SHP77 (cell line): ENCODE results near the gene SOSTDC1.
"Not testable (repeated sequence)": the region's sequence is repeated elsewhere in the genome, so short reads cannot be mapped to it uniquely, and the experiment has no call there.

Source experiments
- DNase-seq, 2 experiments: peaks; one replicate each; lab custom pipeline; 2025; lab: John Stamatoyannopoulos, UW

The SOSTDC1 gene, protein sequence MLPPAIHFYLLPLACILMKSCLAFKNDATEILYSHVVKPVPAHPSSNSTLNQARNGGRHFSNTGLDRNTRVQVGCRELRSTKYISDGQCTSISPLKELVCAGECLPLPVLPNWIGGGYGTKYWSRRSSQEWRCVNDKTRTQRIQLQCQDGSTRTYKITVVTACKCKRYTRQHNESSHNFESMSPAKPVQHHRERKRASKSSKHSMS

DNA sequence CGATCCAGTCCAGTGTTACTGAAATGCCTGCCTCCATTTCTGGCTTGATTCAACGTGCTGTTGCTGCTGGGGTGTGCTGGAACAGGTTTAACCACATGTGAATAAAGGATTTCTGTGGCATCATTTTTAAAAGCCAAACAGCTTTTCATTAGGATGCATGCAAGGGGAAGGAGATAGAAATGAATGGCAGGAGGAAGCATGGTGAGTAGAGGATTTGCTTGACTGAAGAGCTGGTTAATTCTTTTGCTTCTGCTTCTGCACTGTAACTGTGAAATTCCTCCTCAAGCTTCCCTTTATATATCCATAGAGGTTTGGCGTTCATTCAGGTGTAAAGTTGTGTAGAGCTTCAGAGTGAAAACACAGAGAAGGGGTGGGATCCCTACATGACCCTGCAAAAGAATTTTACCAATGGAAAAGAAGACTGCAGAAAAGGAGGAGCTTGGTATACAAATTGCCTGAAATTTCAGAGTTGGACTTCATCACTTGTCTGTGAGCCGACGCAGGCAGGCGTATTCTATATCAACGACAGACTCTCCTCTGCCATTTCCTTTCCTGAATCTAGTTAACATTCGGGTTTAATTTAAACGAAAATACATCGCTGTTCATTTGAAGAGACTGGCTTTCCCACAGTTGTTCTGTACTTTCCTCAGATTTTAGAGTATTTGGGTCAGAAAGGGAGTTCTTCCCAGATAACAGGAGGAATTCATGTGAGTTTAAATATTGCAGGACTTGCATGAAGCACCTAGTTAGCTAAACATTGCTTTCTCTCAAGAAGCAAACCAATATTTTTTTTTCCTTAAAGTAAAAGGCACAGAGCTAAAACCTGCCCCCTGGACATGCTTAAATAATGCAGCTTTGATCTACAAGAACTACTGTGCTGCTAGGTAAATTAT lies at the start of gene SOSTDC1:
Gene SOSTDC1, minus strand, starts transcription at position 270 of the 893 bp plus-strand sequence. Its CDS starts 70 bp downstream, at position 200.
- no peak for DNase-seq

- no peak for DNase-seq
These were observed 49.2 kb upstream of the SOSTDC1 start for GRCh38 chr7:16514729-16515128.

- no peak for DNase-seq
These were observed 48.7 kb upstream of the SOSTDC1 start for GRCh38 chr7:16514271-16514670.

GRCh38 chr7:16512097-16512496 lies 46.6 kb upstream of the SOSTDC1 start:
- no peak for DNase-seq

GRCh38 chr7:16511314-16511713 lies 45.8 kb upstream of the SOSTDC1 start:
- DNase-seq, result no peak

DNA sequence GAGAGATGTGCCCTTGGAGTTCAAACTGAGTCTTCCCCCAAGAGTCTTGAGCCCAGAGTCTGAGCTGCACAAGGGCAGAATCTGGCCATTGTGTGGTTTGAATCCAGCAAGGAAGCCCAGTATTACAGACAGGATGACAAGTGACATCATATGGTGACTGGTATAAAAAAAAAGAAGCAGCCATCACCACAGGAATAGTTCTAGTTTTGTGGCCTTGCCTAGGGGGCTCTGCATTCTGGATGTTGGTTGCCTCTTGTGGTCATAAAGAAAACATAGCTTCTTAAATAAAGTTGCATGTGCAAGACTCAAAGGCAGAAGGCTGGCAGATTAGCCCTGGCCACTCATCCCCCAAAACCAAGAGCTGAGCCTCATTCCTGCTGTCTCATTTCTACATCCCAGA lies 44.3 kb upstream of the SOSTDC1 start:
- DNase-seq, result no peak

DNA sequence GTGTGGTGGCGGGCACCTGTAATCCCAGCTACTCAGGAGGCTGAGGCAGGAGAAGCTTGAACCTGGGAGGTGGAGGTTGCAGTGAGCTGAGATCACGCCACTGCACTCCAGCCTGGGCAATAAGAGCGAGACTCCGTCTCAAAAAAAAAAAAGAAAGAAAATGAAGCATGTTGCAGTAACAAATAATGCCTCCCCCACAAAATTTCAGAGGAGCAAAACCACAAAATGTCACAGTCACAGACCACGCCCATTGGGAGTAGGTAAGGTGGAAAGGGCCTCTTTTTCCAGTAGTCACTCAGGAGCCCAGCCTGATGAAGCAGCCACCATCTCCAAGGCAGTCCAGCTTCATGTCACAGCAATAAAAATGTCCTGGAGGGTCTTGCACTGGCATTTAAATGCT lies 40.9 kb upstream of the SOSTDC1 start:
- DNase-seq, result not testable (repeated sequence)

- no peak for DNase-seq
These were observed 38.5 kb upstream of the SOSTDC1 start for GRCh38 chr7:16504019-16504418.

DNA sequence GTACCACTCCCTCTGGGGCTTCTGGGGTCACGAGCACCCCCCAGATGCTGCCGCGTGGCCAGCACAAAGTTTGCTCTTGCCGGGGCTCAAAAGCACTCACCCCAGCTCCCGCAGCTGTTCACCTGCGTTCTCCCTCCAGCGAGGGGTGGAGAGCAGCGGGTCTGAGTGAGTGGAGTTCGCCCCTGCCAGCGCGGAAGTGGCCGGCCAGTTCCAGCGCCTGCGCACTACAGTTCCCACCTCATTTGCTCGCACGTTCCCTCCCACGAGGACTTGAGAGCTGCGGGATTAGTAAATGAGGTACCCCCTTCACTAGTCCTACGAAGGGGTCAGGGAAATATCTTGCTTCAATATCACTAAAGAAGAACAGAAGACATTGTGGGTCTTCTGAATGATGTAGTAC lies 36.8 kb upstream of the SOSTDC1 start:
- DNase-seq, result no peak

DNA sequence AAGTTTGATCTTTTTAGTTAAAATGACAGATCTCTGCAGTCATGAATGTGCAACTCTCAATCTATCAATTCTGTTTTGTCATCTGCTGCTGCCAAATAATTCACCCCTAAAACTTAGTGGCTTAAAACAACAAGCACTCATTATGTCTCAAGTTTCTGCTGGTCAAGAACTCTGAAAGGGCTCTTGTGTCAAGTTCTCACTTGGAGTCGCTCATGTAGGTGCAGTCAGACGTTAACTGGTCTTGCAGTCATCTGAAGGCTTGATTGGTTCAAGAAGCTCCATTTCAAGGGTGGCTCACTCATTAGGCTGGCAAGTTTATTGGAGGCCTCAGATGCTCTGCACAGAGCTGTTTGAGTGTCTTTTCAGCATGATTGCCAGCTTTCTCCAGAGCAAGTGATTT lies 32.6 kb upstream of the SOSTDC1 start:
- DNase-seq, result no peak

DNA sequence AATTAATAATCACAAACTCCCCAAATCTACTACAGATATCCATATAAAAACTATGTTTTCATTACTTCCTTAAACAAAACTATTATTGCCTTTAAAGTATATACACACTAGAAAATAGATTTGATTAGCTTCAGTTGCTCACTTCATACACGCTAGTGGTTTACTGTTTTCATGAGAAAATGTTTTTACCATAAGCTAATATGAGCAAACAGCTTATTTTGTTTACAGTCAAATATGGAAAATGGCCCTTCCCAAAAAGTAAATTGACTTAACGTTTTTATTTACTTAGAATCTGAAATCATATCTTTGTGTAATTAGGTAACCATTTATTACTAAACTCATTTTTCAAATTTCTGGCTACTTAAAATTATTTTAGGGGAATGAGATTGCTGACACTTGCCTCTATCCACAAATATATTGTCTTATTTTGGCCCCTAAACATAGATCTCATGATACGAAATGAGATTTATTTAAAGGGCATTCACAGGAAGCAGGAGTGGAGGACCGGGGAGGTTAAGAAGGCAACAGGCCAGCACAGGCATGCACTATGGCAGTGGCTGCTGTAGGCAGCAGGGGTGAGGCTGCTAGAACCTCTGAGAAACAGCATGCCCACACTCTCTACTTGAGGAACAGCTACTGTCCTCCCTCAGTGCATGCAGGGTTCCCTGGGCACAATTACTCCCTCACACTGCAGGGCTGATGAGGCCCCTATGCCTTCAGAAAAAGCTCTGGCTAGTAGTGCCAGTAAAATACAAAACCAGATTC lies 29.6 kb upstream of the SOSTDC1 start:
- peak in 1 of 2 experiments; percentile 14 for DNase-seq

GRCh38 chr7:16494551-16494950 lies 29.0 kb upstream of the SOSTDC1 start:
- DNase-seq, result no peak

DNA sequence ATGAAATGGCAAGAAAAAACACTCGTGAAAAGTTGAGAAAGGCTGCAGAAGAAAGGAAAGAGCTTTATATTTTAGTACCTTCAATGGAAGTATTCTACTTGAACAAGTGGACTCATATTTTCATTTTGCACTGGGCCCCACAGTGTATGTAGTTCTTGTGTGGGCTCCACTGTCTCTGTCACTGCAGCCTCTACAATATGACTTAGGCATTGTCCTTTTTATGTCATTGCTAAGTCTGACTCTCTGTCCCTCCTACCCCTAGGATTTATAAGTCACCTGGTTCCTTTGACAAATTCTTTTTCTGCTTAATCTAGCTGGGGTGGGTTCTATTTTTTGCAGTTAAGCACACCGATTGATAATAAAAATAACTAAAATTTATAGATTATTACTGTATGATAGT lies 27.7 kb upstream of the SOSTDC1 start:
- no peak for DNase-seq

DNA sequence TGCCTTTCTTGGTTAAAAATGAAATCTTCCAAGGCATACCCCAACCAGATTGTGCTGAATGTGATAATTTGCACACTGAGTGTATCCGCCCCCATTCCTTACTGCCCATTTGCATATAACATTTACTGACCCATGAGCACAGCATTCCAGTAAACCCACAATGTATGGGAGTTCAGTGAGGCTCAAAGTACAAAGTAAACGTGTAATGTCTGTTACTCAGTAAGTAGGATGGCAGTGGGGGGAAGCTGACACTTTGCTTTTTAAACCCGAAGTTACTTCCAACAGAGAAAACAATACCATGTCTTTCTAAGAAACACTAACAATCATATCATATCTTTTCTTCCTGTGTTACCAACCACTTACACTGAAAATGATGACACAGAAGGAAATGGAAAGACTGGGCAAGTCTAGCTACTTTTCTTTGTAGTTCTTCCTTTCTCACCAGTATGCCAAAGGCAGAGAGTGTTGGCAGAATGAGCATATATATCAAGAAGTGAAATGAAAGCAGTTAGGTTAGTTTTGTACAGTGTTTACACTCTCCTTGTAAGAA lies 27.1 kb upstream of the SOSTDC1 start:
- DNase-seq, result no peak

GRCh38 chr7:16491148-16491547 lies 25.6 kb upstream of the SOSTDC1 start:
- no peak for DNase-seq

GRCh38 chr7:16484453-16485158 lies 19.1 kb upstream of the SOSTDC1 start:
- no peak for DNase-seq

- DNase-seq, result no peak
These were observed 14.1 kb upstream of the SOSTDC1 start for GRCh38 chr7:16479591-16479990.

DNA sequence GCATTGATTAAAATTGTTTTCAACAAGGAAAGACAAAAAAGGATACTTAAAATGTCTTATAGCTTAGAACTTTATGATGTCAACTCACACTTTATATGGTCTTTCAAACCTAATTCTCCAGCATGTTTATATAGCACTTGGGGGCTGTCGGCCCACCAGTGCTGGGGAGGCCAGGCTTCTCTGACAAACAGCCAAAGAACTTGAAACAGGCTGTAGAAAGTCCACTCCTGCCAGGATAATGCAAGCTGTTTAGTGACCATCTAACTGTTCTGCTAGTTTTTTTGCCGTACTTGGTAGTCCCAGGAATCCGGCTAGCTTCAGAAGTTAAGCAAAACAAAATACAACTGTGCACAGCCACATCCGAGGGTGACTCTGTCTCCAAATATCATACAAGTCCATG lies 13.6 kb upstream of the SOSTDC1 start:
- no peak for DNase-seq

- no peak for DNase-seq
These were observed 6.4 kb upstream of the SOSTDC1 start for GRCh38 chr7:16471933-16472332.

DNA sequence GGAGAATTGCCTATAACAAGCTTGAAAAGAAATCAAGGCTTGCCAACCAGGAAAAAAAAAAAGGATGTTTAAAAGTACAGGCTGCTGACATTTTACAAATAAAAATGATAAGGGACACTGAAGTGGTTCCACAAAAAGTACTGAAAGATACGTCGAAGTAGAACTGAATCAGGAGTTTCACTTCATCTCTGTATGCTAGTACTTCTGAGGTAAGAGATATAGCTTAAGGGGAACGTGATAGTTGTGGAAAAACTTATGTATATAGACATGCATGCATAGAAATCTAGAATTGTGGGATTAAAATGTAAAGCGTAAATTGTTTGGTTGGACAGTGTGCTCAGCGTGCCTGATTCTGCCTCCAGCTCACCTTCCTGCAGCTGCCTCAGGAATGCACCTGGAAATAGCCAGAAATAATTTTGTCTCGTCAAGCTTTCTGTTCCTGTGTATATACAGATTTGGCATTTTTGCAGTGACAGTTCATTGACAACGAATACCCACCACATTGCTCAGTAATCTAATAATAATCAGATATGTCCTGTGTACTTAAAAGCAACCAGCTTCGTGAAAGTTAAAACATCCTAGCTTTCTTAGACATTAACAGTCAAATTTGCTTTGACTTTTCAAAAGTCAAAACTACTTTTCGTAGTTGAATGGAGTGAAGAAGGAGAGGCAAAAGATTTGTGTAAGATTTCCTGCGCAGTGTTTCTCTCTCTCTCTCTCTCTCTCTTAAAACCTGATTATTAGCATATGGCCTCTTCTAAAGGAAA lies 1.4 kb downstream of the SOSTDC1 start:
- DNase-seq, result no peak

DNA sequence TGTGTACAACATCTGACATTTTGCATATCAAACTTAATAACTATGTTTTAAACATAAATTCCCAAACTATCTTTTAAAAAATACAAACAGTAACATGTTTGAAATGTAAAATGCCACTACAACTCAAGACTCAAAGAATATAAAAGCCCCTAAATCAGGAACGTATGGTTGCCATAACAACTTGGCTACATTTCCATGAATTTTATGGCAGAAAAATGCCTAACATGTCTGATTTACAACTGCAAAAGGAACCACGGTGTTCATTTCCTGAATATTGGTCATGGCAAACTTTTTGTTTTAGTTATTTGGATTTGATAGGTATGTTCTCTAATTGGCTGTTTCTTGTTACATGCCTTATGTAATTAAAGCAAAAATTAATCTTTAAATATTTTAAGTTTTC lies 2.0 kb downstream of the SOSTDC1 start:
- no peak for DNase-seq
